HG03066 (cell line): Measurements from ENCODE around the gene MGRN1.
"Not testable (repeated sequence)": the region's sequence is repeated elsewhere in the genome, so short reads cannot be mapped to it uniquely, and the experiment has no call there.

Experiments used
- ATAC-seq: cut with Tn5 transposase; IDR thresholded peaks from one replicate; pipeline ENCODE4 v1.9.1; 2021; ENCODE audit warnings: low read depth; ENCODE audit not compliant: unreplicated experiment

The MGRN1 gene

GRCh38 chr16:4714996-4715395 is 90.4 kb downstream of the MGRN1 start:
- ATAC-seq: no peak

DNA sequence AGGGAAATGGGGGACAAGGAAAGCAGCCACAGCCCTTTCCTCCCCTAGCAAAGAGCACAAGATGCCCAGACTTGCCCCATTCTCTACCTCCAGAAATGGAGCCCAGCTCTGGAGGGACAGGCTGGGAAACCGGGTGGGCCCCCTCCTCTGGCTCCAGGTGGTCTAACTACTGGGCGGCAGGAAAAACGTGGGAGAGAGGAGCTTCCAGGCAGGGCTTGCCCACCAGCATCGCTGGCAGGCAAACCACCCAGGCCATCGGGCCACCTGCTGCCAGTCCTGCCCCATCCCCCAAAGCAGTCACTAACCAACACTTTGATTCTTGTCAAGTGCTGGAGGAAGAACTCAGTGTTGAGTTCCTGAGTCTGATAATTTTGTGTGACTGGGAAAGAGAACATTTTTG is 93.8 kb downstream of the MGRN1 start:
- no peak for ATAC-seq

DNA sequence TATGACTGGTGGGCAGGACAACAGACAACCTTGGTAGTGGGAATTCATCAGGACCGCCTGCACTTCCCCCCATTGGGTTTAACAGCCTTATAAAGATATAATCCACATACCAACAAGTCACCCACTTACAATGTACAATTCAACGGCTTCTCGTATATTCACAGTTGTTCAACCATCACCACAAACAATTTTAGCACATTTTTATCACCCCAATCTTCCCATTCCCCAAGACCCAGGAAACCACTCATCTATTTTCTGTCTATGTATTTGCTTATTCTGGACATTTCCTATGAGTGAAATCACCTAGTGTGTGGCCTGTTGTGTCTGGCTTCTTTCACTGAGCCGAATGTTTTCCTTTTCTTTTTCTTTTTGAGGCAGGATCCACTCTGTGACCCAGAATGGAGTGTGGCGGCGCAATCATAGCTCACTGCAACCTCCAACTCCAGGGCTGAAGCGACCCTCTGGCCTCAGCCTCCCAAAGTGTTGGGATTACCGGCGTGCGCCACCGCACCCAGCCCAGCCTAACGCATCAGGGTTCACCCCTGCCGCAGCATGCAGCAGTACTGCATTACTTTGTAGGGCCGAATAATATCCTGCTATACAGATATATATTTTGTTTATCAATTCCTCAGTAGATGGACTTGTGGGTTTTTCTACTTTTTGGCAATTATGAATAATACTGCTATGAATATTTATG is 98.6 kb downstream of the MGRN1 start:
- no peak for ATAC-seq

DNA sequence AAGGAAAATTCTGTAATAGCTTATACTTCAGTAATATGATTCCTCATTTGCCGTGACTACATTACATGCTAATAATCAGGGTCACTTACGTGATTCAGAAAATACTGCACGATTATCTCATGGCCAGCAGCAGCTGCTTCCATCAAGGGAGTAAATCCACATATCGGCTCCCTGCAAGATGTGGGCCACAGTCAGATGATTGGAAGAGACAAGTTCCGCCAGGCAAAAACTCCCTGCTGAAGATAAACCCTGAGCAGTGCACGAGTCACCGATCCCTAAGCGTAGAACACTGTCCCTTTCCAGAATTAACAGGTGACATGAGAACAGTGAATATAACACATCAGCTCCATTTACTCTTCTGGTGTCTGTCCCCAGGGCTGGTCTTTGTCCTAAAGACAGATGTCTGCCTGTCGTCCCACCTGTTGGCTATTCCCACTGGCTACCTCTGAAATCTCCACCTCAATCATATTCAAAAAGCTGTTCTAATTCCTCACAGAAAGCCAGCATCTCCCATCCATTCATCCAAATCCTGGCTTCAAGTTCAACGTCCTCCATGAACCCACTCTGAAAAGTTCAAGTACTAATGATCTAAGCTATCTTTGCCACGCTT is 100.1 kb downstream of the MGRN1 start:
- ATAC-seq: no peak

DNA sequence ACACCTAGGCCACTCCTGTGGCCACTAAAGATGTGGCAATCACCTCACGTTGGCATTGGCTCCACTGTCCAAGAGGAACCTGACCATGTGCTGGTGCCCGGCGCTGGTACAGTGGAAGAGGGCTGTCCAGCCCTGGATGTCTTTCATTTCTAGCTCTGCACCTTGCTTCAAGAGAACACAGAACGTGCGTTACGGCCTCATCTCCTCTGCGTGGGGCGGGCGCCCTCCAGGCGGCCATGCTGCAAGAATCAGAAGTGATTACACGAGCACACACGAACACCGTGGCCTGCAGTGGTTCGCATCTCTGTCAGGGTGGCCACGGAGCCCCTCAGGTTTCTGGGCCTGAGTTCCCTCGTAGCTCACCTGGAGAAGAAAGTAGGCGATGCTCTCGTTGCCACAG is 102.0 kb downstream of the MGRN1 start:
- ATAC-seq: no peak

DNA sequence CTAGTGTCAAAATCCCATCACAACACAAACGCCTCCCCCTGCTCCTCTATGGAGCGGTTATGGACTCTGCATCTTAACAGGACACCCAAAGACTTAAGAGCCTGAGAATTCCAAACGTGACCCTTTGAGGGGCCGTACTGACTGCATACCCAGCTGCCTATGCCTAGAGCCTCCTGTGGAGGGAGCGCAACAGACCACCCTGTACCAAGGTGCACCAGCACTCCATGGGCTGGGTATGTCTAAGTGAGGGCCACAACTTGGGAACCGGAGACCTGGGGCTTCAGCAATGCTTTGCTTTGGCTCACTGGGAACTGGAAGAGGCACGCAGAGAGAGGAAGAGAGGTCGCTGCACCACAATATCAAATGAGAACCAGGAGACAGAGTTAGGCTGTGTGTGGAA is 104.0 kb downstream of the MGRN1 start:
- ATAC-seq: no peak

GRCh38 chr16:4729876-4730275 is 105.2 kb downstream of the MGRN1 start:
- ATAC-seq: no peak

- ATAC-seq: no peak
Measured at GRCh38 chr16:4733211-4733742, 108.7 kb downstream of the MGRN1 start.

GRCh38 chr16:4733747-4734062 is 109.1 kb downstream of the MGRN1 start:
- ATAC-seq: peak; percentile 3

- ATAC-seq: peak; percentile 72
Measured at GRCh38 chr16:4734063-4734729, 109.6 kb downstream of the MGRN1 start, which contains the start of the genes ANKS3 and DNAAF8. Gene ANKS3 (minus strand): TSS chr16:4734271. CDS start chr16:4730149, 4,122 bp downstream. Gene DNAAF8 (plus strand): TSS chr16:4734537. CDS start chr16:4736515, 1,978 bp downstream.

- ATAC-seq: peak; percentile 70
Measured at GRCh38 chr16:4734730-4735535, 110.3 kb downstream of the MGRN1 start.

- no peak for ATAC-seq
Measured at GRCh38 chr16:4736546-4736945, 111.9 kb downstream of the MGRN1 start.

GRCh38 chr16:4737545-4737944 is 112.9 kb downstream of the MGRN1 start:
- no peak for ATAC-seq

DNA sequence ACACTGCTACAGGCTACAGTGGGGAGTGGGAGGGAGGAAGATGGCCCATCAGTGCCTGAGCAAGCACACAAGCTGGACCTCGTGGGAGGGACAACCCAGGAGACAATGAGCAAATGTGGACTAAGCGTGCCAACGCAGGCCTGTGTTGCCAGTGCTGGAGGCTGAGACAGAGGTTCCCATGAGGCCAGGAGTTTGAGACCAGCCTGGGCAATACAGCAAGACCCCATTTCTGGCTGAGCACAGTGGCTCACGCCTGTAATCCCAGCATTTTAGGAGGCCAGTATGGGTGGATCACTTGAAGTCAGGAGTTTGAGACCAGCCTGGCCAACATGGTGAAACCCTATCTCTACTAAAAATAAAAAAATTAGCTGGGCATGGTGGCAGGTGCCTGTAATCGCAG is 113.7 kb downstream of the MGRN1 start:
- ATAC-seq: not testable (repeated sequence)
